CD4-positive, alpha-beta T cell (primary cell): ENCODE measurements around the gene NIT1. TPM values are rescaled to one million over a fixed set of nuclear protein-coding genes. Genes with fewer than 3 reads are reported as not detected.

ENCODE experiments used
- ATAC-seq: fragments of 200-7000 bp; cut with Tn5 transposase; one replicate; pipeline ENCODE4 v1.10.0; 2022; ENCODE audit warnings: mild to moderate bottlenecking; ENCODE audit not compliant: poor library complexity
- CTCF ChIA-PET: fragments of 350-600 bp; sonication (Branson Sonifier 250); formaldehyde crosslinking; loops from one replicate; lab custom pipeline; 2021; ENCODE audit warnings: antibody characterized with exemption, inconsistent platforms; lab: Charles Lee
- POLR2A ChIA-PET: fragments of 350-600 bp; sonication (Branson Sonifier 250); formaldehyde crosslinking; loops from one replicate; lab custom pipeline; 2021; ENCODE audit warnings: antibody characterized with exemption, inconsistent platforms; lab: Charles Lee
- DNase-seq, 14 experiments: peaks; one replicate each; pipeline ENCODE4 v3.0.0-alpha.2; 2013 to 2020; ENCODE audit warnings: mixed read lengths in 2 of 14
- H3K27ac ChIP-seq, 2 donors: one replicate each; pipeline versions ENCODE4 v1.5.1 to v1.7.0; 2013; ENCODE audit warnings: low read length in 2 of 2, low read depth in 1 of 2, mild to moderate bottlenecking in 1 of 2
- H3K27me3 ChIP-seq, 2 experiments: 1 replicate in 1 of 2; 2 replicates in 1 of 2; pipeline versions ENCODE4 v1.6.1 to v1.7.0; 2013; ENCODE audit warnings: low read length in 2 of 2, control low read depth in 1 of 2, mild to moderate bottlenecking in 1 of 2, moderate library complexity in 1 of 2; ENCODE audit not compliant: insufficient read depth in 2 of 2, control insufficient read depth in 1 of 2
- H3K36me3 ChIP-seq: one replicate; pipeline ENCODE4 v1.6.1; 2013; ENCODE audit warnings: low read length, control low read depth; ENCODE audit not compliant: insufficient read depth
- H3K4me1 ChIP-seq: one replicate; pipeline ENCODE4 v1.6.1; 2013; ENCODE audit warnings: low read length, control low read depth; ENCODE audit not compliant: insufficient read depth
- H3K4me3 ChIP-seq: one replicate; pipeline ENCODE4 v1.5.1; 2013; ENCODE audit warnings: mild to moderate bottlenecking, low read length, moderate library complexity
- H3K9me3 ChIP-seq, 2 experiments: 1 replicate in 1 of 2; 2 replicates in 1 of 2; pipeline versions ENCODE4 v1.6.1 to v1.7.0; 2013; ENCODE audit warnings: low read length in 2 of 2, mild to moderate bottlenecking in 2 of 2, control low read depth in 1 of 2, moderate library complexity in 1 of 2; ENCODE audit not compliant: control insufficient read depth in 1 of 2, insufficient read depth in 1 of 2
- H3K27ac Mint-ChIP-seq: one replicate; pipeline ENCODE4 v1.8.0; 2020; ENCODE audit warnings: mixed read lengths
- H3K27me3 Mint-ChIP-seq: one replicate; pipeline ENCODE4 v1.8.0; 2021; ENCODE audit warnings: mixed read lengths
- H3K36me3 Mint-ChIP-seq: one replicate; pipeline ENCODE4 v1.8.0; 2021; ENCODE audit warnings: low read depth, mixed read lengths
- H3K4me1 Mint-ChIP-seq: one replicate; pipeline ENCODE4 v1.8.0; 2021; ENCODE audit warnings: low read depth, mixed read lengths
- H3K4me3 Mint-ChIP-seq: one replicate; pipeline ENCODE4 v1.8.0; 2020; ENCODE audit warnings: mild to moderate bottlenecking, mixed read lengths
- H3K9me3 Mint-ChIP-seq: one replicate; pipeline ENCODE4 v1.8.0; 2020; ENCODE audit warnings: mixed read lengths
- CTCF ChIP-seq: fragments of 200-600 bp; IDR thresholded peaks from one replicate; pipeline ENCODE4 v1.8.0; 2022; ENCODE audit warnings: antibody characterized with exemption, mild to moderate bottlenecking
- intact Hi-C, 2 experiments: fragments of 100-400 bp; cut with DNase I in 1 of 2; cut with micrococcal nuclease in 1 of 2; formaldehyde crosslinking; loops; one replicate each; pipeline versions ENCODE4 v1.15.1 to v1.9.0; 2023 to 2025; cut with DNase I, micrococcal nuclease
- total RNA-seq, 174 experiments: library from RNA in 2 of 174; stranded (reverse) in 2 of 174; gene quantifications; one replicate each; pipeline ENCODE4 v1.2.3 and lab custom pipeline; 2021 to 2026

The NIT1 gene
- total RNA-seq, 2 experiments from 2014 or later: 15.9 to 18.0 TPM

GRCh38 chr1:161162052-161162451, 44.1 kb downstream of the NIT1 start:
- Mint-ChIP-seq H3K4me3 (peak overlapping the region; percentile 93), H3K36me3 (peaks cover 73% of the 10 kb centered on the region), H3K4me1 (peaks cover 85% of the 10 kb centered on the region), H3K27ac (peak overlapping the region; percentile 98), H3K9me3 (no peaks in the 10 kb centered on the region), H3K27me3 (no peaks in the 10 kb centered on the region)
- POLR2A ChIA-PET: interaction anchor here (0.9 to 1.3 kb wide), 4 partner anchors 15 to 40 kb away, joined by 3 to 5 read pairs (median 3); partner anchors contain the start of genes B4GALT3, DEDD and NDUFS2
- H3K4me1 ChIP-seq: peaks cover 54% of the 10 kb centered on the region
- TF ChIP-seq CTCF: no peak
- CTCF ChIA-PET: no interaction called here
- no peaks in the 10 kb centered on the region for H3K9me3 ChIP-seq
- H3K4me3 ChIP-seq: no peak overlapping the region
- no peaks in the 10 kb centered on the region for H3K27me3 ChIP-seq
- intact Hi-C loops: loop anchor here in 1 of 2 experiments (2.0 kb wide), 1 partner anchor 15 kb away; the partner anchor contains the start of gene B4GALT3
- peaks cover 51% of the 10 kb centered on the region for H3K36me3 ChIP-seq
- no peak overlapping the region for H3K27ac ChIP-seq
- no peak for ATAC-seq
- no peak for DNase-seq

- no peak for ATAC-seq
- Histone ChIP-seq H3K36me3 (peaks cover 45% of the 10 kb centered on the region), H3K9me3 (no peaks in the 10 kb centered on the region), H3K27ac (no peak overlapping the region), H3K4me1 (peaks cover 62% of the 10 kb centered on the region), H3K27me3 (no peaks in the 10 kb centered on the region), H3K4me3 (no peak overlapping the region)
- peak overlapping the region; percentile 98 for H3K27ac Mint-ChIP-seq
- peaks cover 84% of the 10 kb centered on the region for H3K4me1 Mint-ChIP-seq
- H3K36me3 Mint-ChIP-seq: peaks cover 66% of the 10 kb centered on the region
- POLR2A ChIA-PET: interaction anchor here (1.2 to 1.3 kb wide), 2 partner anchors 14 to 19 kb away, joined by 3 read pairs; partner anchors contain the start of gene B4GALT3
- no peak for TF ChIP-seq CTCF
- no peaks in the 10 kb centered on the region for H3K27me3 Mint-ChIP-seq
- peak overlapping the region; percentile 93 for H3K4me3 Mint-ChIP-seq
- CTCF ChIA-PET: no interaction called here
- no peak for DNase-seq
- intact Hi-C loops: loop anchor here in 1 of 2 experiments (2.0 kb wide), 1 partner anchor 14 kb away; the partner anchor contains the start of gene B4GALT3
- H3K9me3 Mint-ChIP-seq: no peaks in the 10 kb centered on the region
Measured at GRCh38 chr1:161162806-161163205, 44.9 kb downstream of the NIT1 start.

- Histone ChIP-seq H3K4me1 (peaks cover 61% of the 10 kb centered on the region), H3K27me3 (no peaks in the 10 kb centered on the region)
- CTCF ChIA-PET: no interaction called here
Measured at GRCh38 chr1:161163793-161164192, 45.9 kb downstream of the NIT1 start.

More at GRCh38 chr1:161163793-161164192, 45.9 kb downstream of the NIT1 start:
- Mint-ChIP-seq H3K4me1 (peaks cover 81% of the 10 kb centered on the region), H3K9me3 (no peaks in the 10 kb centered on the region), H3K4me3 (peak overlapping the region; percentile 93), H3K27ac (peak overlapping the region; percentile 98), H3K27me3 (no peaks in the 10 kb centered on the region), H3K36me3 (peaks cover 61% of the 10 kb centered on the region)
- no peaks in the 10 kb centered on the region for H3K9me3 ChIP-seq
- no peak overlapping the region for H3K27ac ChIP-seq
- ATAC-seq (no peak), DNase-seq (no peak)
- no peak overlapping the region for H3K4me3 ChIP-seq
- POLR2A ChIA-PET: interaction anchor here (1.0 to 2.3 kb wide), 2 partner anchors 8 to 95 kb away, joined by 3 to 7 read pairs; no protein-coding TSS in a partner anchor
- no peak for TF ChIP-seq CTCF
- H3K36me3 ChIP-seq: peaks cover 35% of the 10 kb centered on the region
- intact Hi-C loops: loop anchor here in 1 of 2 experiments (2.0 kb wide), 1 partner anchor 13 kb away; the partner anchor contains the start of gene B4GALT3
